ENCODE results near the gene SAFB2. TPM values are rescaled to one million over a fixed set of nuclear protein-coding genes. Genes with fewer than 3 reads are reported as not detected.

The SAFB2 gene
- polyA plus RNA-seq, 1 of the 3 experiments (the other 2 are of a cell fraction) = 37.7 TPM

- TF ChIP-seq CTCF (IDR thresholded peaks at IDR 0.05) (no peak), RXRA (IDR thresholded peaks at IDR 0.05; ENCODE audit: borderline replicate concordance, low read depth) (no peak), ELF1 (IDR thresholded peaks at IDR 0.05) (no peak), RFX5 (IDR thresholded peaks at IDR 0.05; ENCODE audit: low read length) (no peak)
These were observed 17.2 kb downstream of the SAFB2 start (continued) for GRCh38 chr19:5605362-5605761.

- H3K36me3 ChIP-seq (replicated peaks in 1 of 2; ENCODE audit: control insufficient read depth in 1 of 2, insufficient read depth in 2 of 2, low read length in 1 of 2) = peaks cover 46 to 68% of the 10 kb centered on the region in 2 experiments
These were observed 18.9 kb downstream of the SAFB2 start for GRCh38 chr19:5603626-5604025.

More at GRCh38 chr19:5603626-5604025, 18.9 kb downstream of the SAFB2 start:
- no peaks in the 10 kb centered on the region for H3K9me3 ChIP-seq
- 96% methylated on average over 5 of the region's 5 CpGs for whole genome bisulfite sequencing (ENCODE audit: low lambda C conversion rate)
- no peaks in the 10 kb centered on the region for H3K9me2 ChIP-seq
- no peaks in the 10 kb centered on the region for H3K4me1 ChIP-seq (ENCODE audit: control insufficient read depth in 1 of 2, insufficient read depth in 2 of 2, low read depth in 1 of 2, low read length in 1 of 2)
- H4K20me1 ChIP-seq (ENCODE audit: insufficient read depth) = peaks cover 15% of the 10 kb centered on the region; the same call in 1 of the 2 replicates
- no peak overlapping the region for H3K4me2 ChIP-seq
- no peak overlapping the region for H3K27ac ChIP-seq (ENCODE audit: low read depth in 2 of 2, low read length in 1 of 2)
- DNase-seq = no peak
- no peaks in the 10 kb centered on the region for H3K27me3 ChIP-seq (ENCODE audit: insufficient read depth)
- CTCF ChIA-PET = no interaction called here
- no peak overlapping the region for H3K4me3 ChIP-seq (ENCODE audit: low read depth in 2 of 2, low read length in 1 of 2)
- no peaks in the 10 kb centered on the region for H3F3A ChIP-seq (replicated peaks; ENCODE audit: insufficient read depth)
- no peak for TF ChIP-seq EZH2phosphoT487 (IDR thresholded peaks at IDR 0.05; ENCODE audit: borderline replicate concordance, low read depth)
- TF ChIP-seq JUND (IDR thresholded peaks at IDR 0.05) = no peak
- no peak for TF ChIP-seq RFX5 (IDR thresholded peaks at IDR 0.05; ENCODE audit: low read length)
- no peak for TF ChIP-seq MXI1 (IDR thresholded peaks at IDR 0.05; ENCODE audit: low read depth, low read length)
- no peak for TF ChIP-seq TEAD4 (IDR thresholded peaks at IDR 0.05; ENCODE audit: borderline replicate concordance, insufficient read depth)
- TF ChIP-seq USF2 (IDR thresholded peaks at IDR 0.05; ENCODE audit: borderline replicate concordance, low read depth, low read length) = no peak
- no peak for TF ChIP-seq TCF12 (IDR thresholded peaks at IDR 0.05)
- TF ChIP-seq NFIC (IDR thresholded peaks at IDR 0.05; ENCODE audit: borderline replicate concordance) = no peak
- no peak for TF ChIP-seq USF1 (IDR thresholded peaks at IDR 0.05; ENCODE audit: borderline replicate concordance, low read depth)
- TF ChIP-seq FOSL2 (IDR thresholded peaks at IDR 0.05; ENCODE audit: borderline replicate concordance, low read depth) = no peak
- TF ChIP-seq YY1 (IDR thresholded peaks at IDR 0.05; ENCODE audit: low read depth) = no peak
- TF ChIP-seq GABPA (IDR thresholded peaks at IDR 0.05; ENCODE audit: low read depth) = no peak
- no peak for TF ChIP-seq RCOR1 (IDR thresholded peaks at IDR 0.05; ENCODE audit: low read length)
- TF ChIP-seq MEF2A (IDR thresholded peaks at IDR 0.05; ENCODE audit: borderline replicate concordance, low read depth) = no peak
- TF ChIP-seq, protein P1, sequence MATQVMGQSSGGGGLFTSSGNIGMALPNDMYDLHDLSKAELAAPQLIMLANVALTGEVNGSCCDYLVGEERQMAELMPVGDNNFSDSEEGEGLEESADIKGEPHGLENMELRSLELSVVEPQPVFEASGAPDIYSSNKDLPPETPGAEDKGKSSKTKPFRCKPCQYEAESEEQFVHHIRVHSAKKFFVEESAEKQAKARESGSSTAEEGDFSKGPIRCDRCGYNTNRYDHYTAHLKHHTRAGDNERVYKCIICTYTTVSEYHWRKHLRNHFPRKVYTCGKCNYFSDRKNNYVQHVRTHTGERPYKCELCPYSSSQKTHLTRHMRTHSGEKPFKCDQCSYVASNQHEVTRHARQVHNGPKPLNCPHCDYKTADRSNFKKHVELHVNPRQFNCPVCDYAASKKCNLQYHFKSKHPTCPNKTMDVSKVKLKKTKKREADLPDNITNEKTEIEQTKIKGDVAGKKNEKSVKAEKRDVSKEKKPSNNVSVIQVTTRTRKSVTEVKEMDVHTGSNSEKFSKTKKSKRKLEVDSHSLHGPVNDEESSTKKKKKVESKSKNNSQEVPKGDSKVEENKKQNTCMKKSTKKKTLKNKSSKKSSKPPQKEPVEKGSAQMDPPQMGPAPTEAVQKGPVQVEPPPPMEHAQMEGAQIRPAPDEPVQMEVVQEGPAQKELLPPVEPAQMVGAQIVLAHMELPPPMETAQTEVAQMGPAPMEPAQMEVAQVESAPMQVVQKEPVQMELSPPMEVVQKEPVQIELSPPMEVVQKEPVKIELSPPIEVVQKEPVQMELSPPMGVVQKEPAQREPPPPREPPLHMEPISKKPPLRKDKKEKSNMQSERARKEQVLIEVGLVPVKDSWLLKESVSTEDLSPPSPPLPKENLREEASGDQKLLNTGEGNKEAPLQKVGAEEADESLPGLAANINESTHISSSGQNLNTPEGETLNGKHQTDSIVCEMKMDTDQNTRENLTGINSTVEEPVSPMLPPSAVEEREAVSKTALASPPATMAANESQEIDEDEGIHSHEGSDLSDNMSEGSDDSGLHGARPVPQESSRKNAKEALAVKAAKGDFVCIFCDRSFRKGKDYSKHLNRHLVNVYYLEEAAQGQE (IDR thresholded peaks at IDR 0.05; ENCODE audit: low read depth, low read length) = no peak
- POLR2A ChIA-PET = no interaction called here
- H2AFZ ChIP-seq (ENCODE audit: low read depth) = no peak overlapping the region
- H3K9ac ChIP-seq = no peak overlapping the region
- peaks cover 40% of the 10 kb centered on the region for H3K79me2 ChIP-seq (ENCODE audit: insufficient read depth)
